Measurements from ENCODE around the gene TEFM.

The TEFM gene

DNA sequence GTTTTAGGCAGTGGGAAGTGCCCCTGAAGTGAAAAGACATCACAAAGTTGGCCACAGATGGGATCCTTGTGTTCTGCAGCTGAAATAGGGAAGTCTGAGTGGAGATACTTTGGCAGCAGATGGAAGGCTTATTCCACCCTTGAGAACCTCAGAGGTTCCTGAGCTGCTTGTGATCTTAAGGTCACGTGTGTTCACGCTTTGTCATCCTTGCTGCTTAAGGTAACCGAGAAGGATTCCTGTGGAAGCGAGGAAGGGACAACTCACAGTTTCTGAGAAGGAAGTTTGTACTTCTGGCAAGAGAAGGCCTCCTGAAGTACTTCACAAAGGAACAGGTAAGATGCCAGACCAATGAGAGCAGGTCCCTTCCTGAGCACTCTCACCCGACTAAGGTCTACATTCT lies 27.9 kb upstream of the TEFM start:
- TF ChIP-seq, protein P1, sequence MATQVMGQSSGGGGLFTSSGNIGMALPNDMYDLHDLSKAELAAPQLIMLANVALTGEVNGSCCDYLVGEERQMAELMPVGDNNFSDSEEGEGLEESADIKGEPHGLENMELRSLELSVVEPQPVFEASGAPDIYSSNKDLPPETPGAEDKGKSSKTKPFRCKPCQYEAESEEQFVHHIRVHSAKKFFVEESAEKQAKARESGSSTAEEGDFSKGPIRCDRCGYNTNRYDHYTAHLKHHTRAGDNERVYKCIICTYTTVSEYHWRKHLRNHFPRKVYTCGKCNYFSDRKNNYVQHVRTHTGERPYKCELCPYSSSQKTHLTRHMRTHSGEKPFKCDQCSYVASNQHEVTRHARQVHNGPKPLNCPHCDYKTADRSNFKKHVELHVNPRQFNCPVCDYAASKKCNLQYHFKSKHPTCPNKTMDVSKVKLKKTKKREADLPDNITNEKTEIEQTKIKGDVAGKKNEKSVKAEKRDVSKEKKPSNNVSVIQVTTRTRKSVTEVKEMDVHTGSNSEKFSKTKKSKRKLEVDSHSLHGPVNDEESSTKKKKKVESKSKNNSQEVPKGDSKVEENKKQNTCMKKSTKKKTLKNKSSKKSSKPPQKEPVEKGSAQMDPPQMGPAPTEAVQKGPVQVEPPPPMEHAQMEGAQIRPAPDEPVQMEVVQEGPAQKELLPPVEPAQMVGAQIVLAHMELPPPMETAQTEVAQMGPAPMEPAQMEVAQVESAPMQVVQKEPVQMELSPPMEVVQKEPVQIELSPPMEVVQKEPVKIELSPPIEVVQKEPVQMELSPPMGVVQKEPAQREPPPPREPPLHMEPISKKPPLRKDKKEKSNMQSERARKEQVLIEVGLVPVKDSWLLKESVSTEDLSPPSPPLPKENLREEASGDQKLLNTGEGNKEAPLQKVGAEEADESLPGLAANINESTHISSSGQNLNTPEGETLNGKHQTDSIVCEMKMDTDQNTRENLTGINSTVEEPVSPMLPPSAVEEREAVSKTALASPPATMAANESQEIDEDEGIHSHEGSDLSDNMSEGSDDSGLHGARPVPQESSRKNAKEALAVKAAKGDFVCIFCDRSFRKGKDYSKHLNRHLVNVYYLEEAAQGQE (IDR thresholded peaks at IDR 0.05; ENCODE audit: insufficient read depth in 1 of 2, low read depth in 2 of 2, low read length in 2 of 2) = no peak
- no peak for TF ChIP-seq FOXP2 (optimal IDR thresholded peaks at IDR 0.05; ENCODE audit: borderline replicate concordance, extremely low read depth, extremely low read length, insufficient read depth)
- no peak for TF ChIP-seq POLR2AphosphoS5 (IDR thresholded peaks at IDR 0.05; ENCODE audit: low read depth, low read length)
- TF ChIP-seq TAF1 (IDR thresholded peaks at IDR 0.05; ENCODE audit: borderline replicate concordance, insufficient read depth, low read length) = no peak
- TF ChIP-seq SIN3A (IDR thresholded peaks at IDR 0.05; ENCODE audit: borderline replicate concordance, insufficient read depth, low read length) = no peak

DNA sequence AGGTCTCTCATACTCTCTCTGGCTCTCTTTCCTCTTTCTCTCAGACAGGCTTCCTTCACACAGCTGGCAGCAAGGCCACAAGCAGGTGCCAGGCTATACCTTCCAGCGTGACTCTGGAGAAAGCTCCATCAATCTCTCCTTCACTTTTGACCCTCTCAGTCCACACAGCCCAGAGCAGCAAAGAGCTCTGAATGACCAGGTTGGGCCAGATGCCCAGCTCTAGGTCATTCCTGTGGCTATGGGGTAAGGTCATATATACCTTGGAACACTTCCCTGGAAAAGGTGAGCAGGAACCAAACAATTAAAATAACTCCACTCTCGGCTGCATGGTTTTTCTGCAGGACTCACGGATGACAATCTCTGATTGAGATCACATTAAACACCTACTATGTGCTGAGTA lies 24.5 kb upstream of the TEFM start:
- TF ChIP-seq POLR2AphosphoS5 (IDR thresholded peaks at IDR 0.05; ENCODE audit: low read depth, low read length) (no peak), SIN3A (IDR thresholded peaks at IDR 0.05; ENCODE audit: borderline replicate concordance, insufficient read depth, low read length) (no peak), TAF1 (IDR thresholded peaks at IDR 0.05; ENCODE audit: borderline replicate concordance, insufficient read depth, low read length) (no peak), FOXP2 (optimal IDR thresholded peaks at IDR 0.05; ENCODE audit: borderline replicate concordance, extremely low read depth, extremely low read length, insufficient read depth) (no peak)
- TF ChIP-seq, protein P1 (IDR thresholded peaks at IDR 0.05; ENCODE audit: insufficient read depth in 1 of 2, low read depth in 2 of 2, low read length in 2 of 2) = no peak

DNA sequence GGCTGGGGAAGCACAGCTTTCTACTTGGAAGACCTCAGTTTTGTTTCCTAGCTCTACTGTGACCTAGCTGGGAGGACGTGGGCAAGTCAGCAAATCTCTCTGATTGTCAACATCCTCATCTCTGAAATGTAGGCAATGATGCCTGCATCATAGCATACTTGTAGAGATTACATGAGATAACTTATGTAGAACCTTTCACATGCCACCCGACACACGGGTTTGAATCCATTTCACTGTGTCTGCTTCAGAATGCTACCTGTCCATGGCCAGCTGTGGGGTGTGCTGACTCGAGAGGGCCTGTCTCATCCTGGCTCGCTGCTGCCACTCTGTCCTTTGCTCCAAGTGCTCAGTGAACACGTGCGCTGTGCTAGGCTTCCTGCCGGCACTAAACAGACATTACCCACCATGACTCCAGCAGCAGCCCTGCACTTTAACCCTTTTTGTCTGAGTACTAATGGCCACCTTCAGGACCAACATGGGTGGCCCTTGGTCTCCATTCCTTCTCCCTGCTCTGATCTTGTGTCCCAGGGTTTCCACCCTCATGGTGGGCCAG lies 23.1 kb upstream of the TEFM start:
- TF ChIP-seq SIN3A (IDR thresholded peaks at IDR 0.05; ENCODE audit: borderline replicate concordance, insufficient read depth, low read length) (no peak), TAF1 (IDR thresholded peaks at IDR 0.05; ENCODE audit: borderline replicate concordance, insufficient read depth, low read length) (no peak), POLR2AphosphoS5 (IDR thresholded peaks at IDR 0.05; ENCODE audit: low read depth, low read length) (no peak), FOXP2 (optimal IDR thresholded peaks at IDR 0.05; ENCODE audit: borderline replicate concordance, extremely low read depth, extremely low read length, insufficient read depth) (no peak)
- TF ChIP-seq, protein P1 (IDR thresholded peaks at IDR 0.05; ENCODE audit: insufficient read depth in 1 of 2, low read depth in 2 of 2, low read length in 2 of 2) = no peak

DNA sequence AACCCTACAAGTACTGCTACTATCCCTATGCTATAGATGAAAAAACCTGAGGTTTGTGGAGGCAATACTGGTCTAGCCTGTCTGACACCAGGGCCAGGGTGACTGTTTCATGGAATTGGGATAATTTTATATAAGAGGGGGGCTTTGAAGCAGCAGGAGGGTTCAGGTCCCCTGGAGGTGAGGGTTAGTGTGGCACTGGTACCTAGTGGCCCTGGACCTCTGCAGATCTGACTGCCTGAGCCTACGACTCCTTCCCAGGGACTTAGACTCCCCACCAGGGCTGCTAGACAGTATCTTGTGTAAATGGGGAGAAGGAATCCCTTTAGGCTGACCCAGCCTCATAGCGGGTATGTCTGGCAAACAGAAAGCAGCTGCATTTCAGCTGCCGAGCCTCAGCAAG lies 22.5 kb upstream of the TEFM start:
- no peak for TF ChIP-seq POLR2AphosphoS5 (IDR thresholded peaks at IDR 0.05; ENCODE audit: low read depth, low read length)
- TF ChIP-seq, protein P1 (IDR thresholded peaks at IDR 0.05; ENCODE audit: insufficient read depth in 1 of 2, low read depth in 2 of 2, low read length in 2 of 2) = no peak
- no peak for TF ChIP-seq TAF1 (IDR thresholded peaks at IDR 0.05; ENCODE audit: borderline replicate concordance, insufficient read depth, low read length)

DNA sequence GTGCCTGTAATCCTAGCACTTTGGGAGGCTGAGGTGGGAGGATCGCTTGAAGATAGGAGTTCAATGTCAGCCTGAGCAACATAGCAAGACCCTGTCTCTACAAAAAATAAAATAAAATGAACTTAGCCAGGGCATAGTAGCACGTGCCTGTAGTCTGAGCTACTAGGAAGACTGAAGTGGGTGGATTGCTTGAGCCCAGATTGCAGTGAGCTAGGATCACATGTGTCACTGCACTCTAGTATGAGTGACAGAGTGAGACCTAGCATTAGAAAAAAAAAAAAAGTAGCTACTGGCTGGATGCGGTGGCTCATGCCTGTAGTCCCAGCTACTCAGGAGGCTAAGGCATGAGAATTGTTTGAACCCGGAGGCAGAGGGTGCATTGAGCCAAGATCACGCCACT lies 21.7 kb upstream of the TEFM start:
- no peak for TF ChIP-seq POLR2AphosphoS5 (IDR thresholded peaks at IDR 0.05; ENCODE audit: low read depth, low read length)
